ENCODE measurements around the gene PER2.

PER2 gene

DNA sequence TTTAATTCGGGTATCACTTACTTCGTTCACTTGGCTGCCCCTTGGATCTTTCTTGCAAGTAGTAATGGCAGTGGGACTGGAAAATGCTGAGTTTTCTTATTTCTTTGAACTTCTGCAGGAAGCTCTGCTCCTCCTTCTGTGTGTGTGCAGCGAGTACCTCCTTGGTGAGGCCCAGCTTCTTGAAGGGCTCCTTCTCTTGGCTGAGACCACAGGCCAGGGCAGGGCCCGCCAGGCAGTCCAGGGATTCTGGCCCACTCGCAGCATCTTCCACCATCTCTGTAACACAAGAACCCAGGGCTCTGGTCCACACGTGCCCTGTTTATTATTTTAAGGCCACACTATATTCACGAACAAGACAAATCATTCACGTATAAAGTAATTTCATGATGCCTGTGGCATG, 32.8 kb downstream of the PER2 start:
- peaks cover 65% of the 10 kb centered on the region for H3K36me3 Mint-ChIP-seq

DNA sequence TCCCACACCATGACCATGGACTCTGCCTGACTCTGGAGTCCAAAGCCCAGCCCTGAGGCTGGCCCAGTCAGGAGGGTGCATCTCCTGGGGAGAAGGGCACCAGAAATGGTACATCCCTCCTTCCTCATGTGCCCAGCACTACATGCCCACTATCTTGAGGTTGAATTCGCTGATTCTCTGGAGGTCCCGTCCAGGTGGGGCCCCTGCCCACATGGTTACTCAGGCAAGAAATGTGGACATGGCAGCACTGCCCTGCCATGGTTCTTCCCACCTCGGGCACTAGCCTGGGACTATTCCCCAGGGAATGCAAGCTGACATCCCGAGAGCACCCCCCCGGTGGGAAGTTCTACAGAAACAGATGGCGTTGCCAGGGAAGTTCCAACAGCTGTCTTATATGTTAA, 33.3 kb downstream of the PER2 start:
- no peaks in the 10 kb centered on the region for H3K4me1 Mint-ChIP-seq
- no peaks in the 10 kb centered on the region for H3K9me3 Mint-ChIP-seq
- no peak overlapping the region for H3K4me3 Mint-ChIP-seq
- ATAC-seq (no peak), DNase-seq (ENCODE audit: low spot score in 2 of 2) (no peak)
- peak overlapping the region; percentile 27 for H3K27ac Mint-ChIP-seq
- H3K36me3 Mint-ChIP-seq, result peaks cover 60% of the 10 kb centered on the region

More for the DNA sequence above, 32.8 kb downstream of the PER2 start:
- ATAC-seq, result no peak
- no peak overlapping the region for H3K27ac Mint-ChIP-seq
- DNase-seq (ENCODE audit: low spot score in 2 of 2), result no peak
- no peak overlapping the region for H3K4me3 Mint-ChIP-seq
- H3K4me1 Mint-ChIP-seq, result no peaks in the 10 kb centered on the region
- no peaks in the 10 kb centered on the region for H3K9me3 Mint-ChIP-seq

DNA sequence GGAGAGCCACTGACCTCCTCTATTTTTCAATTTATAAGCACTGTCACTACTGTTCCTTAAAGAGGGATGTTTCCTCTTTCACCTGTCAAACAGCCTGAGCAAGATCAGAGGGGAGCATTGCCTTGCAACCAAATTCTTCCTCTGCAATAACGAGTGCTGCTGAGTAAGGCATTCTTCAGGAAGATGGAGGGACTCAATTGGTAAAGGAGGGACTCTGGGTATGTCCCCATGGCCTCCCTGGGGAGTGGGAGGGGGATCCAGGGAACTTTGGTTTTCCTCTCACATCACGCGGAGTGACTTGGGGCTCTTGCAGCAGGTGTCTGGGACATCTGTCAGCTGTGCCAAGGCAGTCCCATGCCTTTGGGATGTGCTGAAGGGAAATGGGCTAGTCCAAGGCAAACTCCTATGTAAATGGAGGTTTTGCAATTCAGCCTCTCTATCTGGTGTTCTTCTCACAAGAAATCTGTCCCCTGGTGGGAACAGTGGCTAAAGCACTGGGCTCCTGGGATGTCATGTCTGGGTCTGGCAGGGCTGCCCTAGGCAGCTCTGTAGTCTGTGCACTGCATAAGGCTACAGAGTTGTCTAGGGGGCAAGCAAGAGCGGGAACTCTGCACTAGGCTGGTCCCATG, 34.2 kb downstream of the PER2 start:
- ATAC-seq, result no peak
- no peak for DNase-seq (ENCODE audit: low spot score in 2 of 2)
- H3K4me3 Mint-ChIP-seq, result no peak overlapping the region
- H3K36me3 Mint-ChIP-seq, result peaks cover 59% of the 10 kb centered on the region
- no peaks in the 10 kb centered on the region for H3K4me1 Mint-ChIP-seq
- H3K27ac Mint-ChIP-seq, result peak overlapping the region; percentile 27
- no peaks in the 10 kb centered on the region for H3K9me3 Mint-ChIP-seq

DNA sequence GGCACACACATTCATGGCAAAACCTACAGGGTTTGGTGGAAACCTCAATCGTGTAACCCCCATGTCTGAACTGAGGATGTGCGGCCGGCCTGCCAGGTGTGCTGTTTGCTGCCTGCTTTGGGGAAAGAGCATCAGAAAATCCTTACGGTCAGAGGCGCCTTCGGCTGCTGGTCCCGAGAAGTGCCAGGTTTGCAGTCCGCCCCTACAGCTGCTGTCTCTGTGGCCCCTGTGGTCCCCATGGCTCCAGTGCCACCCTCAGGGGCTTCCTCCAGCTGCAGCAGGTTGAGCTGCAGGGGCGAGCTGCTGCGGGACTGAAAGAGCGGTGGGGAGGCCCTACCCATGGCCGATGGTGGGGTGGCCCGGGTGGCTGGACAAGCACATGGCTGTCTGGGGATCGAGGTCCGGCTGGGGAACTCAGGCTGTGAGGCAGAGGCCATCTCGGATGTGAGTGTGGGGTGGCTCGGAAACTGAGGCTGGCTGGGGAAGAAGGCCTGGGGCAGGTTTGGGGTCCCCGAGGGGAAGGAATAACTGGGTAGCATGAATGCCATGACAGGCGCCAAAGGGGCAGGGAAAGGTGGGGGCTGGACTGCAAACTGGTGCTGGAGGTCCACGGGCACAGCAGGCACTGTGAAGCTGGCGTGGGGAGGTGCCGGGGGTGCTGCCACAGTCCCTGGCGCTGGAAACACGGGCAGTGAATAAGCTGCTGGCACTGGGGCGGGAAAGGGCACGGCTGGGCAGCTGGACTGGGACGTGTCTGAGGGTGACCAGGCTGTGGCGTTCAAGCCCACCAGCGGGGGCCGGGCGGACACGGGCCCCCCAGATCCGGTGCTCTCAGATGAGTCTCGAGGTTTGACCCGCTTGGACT, 35.4 kb downstream of the PER2 start:
- H3K4me1 Mint-ChIP-seq, result no peaks in the 10 kb centered on the region

DNA sequence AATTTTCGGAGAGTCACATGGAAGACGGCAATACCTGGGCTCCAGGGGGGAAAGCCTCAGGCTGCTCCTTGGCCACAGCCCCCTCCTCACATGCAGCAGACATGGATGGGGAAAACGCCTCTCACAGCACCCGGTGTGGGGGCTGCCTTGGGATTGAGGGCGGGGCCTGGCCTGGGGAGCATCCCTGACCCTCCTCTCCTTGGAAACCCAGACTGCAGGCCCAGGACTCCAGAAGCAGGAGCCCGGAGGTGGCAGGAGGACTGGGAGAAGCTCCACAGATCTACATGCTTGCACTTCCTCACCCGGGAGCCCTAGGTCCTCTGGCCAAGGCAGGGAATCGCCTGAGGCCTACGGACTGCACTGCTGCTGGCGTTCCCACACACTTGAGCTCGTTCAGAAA, 36.4 kb downstream of the PER2 start:
- no peaks in the 10 kb centered on the region for H3K9me3 Mint-ChIP-seq
- H3K4me1 Mint-ChIP-seq, result no peaks in the 10 kb centered on the region
- H3K36me3 Mint-ChIP-seq, result peaks cover 63% of the 10 kb centered on the region
- DNase-seq (ENCODE audit: low spot score in 2 of 2) (no peak), ATAC-seq (no peak)
- no peak overlapping the region for H3K27ac Mint-ChIP-seq
- H3K4me3 Mint-ChIP-seq, result no peak overlapping the region

More for the DNA sequence above, 35.4 kb downstream of the PER2 start:
- Mint-ChIP-seq H3K4me3 (no peak overlapping the region), H3K9me3 (no peaks in the 10 kb centered on the region), H3K27ac (no peak overlapping the region), H3K36me3 (peaks cover 59% of the 10 kb centered on the region)
- DNase-seq (ENCODE audit: low spot score in 2 of 2) (no peak), ATAC-seq (no peak)

DNA sequence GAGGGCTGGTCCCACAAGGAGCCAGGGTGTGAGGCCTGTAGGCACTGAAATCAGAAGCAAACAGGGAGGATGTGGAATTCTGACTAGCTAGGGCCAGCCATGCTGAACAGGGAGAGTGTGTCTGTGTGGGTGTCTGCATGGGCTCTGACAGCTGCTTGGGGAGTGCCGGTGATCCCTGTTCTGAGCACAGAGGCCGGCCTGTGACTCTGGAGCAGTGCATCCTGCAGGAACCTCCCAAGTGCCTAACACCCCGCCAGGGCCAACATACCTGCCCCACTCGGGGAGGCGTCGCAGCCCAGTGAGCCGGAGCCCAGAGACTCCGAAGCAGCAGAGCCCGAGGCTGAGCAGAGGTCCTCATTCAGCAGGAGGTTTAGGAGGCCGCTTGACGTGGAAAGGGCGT, 37.1 kb downstream of the PER2 start:
- no peak overlapping the region for H3K4me3 Mint-ChIP-seq
- DNase-seq (ENCODE audit: low spot score in 2 of 2), result no peak
- no peaks in the 10 kb centered on the region for H3K9me3 Mint-ChIP-seq
- no peak for ATAC-seq
- H3K4me1 Mint-ChIP-seq, result no peaks in the 10 kb centered on the region
- H3K27ac Mint-ChIP-seq, result no peak overlapping the region
- peaks cover 63% of the 10 kb centered on the region for H3K36me3 Mint-ChIP-seq

DNA sequence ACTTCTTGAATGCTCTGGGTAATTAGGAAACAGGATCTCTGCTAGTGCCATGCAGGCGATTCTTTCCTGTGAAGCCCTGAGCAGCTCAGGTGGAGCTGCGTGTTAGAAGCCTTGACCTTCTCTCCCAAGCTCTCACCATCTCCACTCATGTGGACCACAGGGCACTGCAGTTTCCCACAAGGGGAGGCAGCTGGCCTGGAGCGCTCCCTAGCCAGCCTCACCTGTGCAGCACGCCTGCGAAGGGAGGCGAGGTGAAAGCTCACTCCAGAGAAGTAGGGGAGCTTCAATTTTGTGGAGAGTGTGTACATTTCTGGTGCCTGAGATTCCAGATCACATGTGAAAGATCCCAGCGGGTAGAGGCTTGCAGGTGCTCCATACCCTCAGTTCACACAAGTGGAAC, 37.5 kb downstream of the PER2 start:
- H3K4me1 Mint-ChIP-seq, result no peaks in the 10 kb centered on the region
- H3K27ac Mint-ChIP-seq, result no peak overlapping the region
- peaks cover 63% of the 10 kb centered on the region for H3K36me3 Mint-ChIP-seq
- DNase-seq (ENCODE audit: low spot score in 2 of 2) (no peak), ATAC-seq (no peak)
- H3K9me3 Mint-ChIP-seq, result no peaks in the 10 kb centered on the region
- no peak overlapping the region for H3K4me3 Mint-ChIP-seq

DNA sequence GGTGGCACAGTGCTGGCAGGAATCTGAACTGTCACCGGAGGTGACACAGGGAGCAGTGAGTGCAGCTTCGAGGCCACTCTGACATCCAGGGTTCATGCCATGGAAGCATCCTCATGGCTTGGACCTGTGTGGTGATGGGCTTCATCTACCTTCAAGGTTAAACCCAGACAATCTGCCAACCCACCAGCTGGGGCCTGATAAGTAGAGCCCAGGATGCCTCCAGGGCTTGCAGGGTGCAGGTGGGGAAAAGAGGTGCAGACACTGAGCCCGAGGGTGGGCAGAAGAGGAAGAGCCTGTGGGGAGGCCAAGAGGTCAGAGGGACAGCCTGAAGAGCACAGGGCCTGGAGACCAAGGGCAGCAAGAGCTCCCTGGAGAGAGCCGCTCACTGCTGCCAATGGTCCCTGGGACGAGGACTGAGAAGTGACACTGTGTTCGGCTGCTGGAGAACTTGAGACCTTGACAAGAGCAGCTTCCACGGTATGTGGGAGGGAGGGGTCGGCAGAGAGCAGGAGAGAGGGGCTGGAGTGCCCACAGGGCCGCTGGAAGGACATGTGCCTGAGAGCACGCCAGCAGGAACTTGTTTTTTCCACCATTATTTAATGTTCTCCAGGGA, 40.5 kb downstream of the PER2 start:
- DNase-seq (ENCODE audit: low spot score in 2 of 2) (no peak), ATAC-seq (peak; percentile 20)
- Mint-ChIP-seq H3K9me3 (no peaks in the 10 kb centered on the region), H3K36me3 (peaks cover 66% of the 10 kb centered on the region), H3K27ac (no peak overlapping the region), H3K4me3 (no peak overlapping the region), H3K4me1 (no peaks in the 10 kb centered on the region)

DNA sequence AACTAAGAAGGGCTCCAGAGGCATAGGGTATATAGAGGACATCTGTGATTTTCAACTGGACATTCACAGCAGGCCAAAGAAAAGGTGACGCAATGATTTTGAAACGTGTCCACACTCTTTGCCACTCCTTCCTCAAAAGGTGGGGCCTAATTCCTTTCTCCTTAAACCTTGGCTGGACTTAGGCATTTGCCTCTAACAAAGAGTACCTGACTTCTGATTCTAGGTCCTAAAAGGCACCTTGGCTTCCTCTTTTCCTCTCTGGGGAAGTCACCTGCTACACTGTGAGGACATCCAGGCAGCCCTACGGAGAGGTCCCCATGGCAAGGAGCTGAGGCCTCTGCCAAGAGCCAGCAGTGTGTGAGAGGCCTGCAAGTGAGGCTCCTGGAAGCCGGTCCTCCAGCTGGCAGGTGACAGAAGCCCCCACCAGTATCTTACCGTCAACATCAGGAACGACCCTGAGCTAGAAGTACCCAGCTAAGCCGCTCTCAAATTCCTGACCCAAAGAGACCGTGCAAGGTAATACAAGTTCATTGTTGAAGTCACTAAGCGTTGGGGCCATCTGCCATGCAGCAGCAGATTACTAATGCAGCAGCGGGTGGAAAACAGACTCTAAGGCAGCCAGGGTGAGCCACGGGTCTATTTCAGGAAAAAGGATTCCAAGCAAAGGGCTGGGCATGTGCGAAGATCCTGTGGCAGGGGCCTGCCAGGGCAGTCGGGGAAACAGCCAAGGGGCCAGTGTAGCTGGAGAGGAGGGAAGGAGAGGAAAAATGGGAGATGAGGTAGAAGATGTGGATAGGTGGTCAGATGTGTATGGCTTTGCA, 41.2 kb downstream of the PER2 start:
- Mint-ChIP-seq H3K36me3 (peaks cover 59% of the 10 kb centered on the region), H3K4me3 (no peak overlapping the region), H3K9me3 (no peaks in the 10 kb centered on the region), H3K4me1 (no peaks in the 10 kb centered on the region), H3K27ac (peak overlapping the region; percentile 29)
- DNase-seq (ENCODE audit: low spot score in 2 of 2) (no peak), ATAC-seq (no peak)

DNA sequence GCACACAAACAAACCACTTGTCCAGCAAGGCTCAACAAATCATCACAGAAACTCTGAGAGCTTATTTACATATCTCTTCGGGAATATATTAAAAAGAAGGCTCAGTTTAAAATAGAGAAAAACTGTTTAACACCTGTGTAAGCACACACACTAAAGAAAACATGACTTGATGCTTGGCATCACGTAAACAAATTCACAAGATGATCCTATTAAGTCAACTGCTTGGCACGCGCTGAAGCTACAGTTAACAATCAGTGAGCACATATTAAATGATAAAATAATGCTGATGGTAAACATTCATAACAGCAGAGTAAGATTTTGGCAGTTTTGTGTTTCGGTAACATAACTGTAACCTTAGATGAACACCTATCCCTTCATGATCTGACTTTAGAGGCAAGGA, 44.3 kb downstream of the PER2 start:
- H3K9me3 Mint-ChIP-seq, result no peaks in the 10 kb centered on the region
- H3K4me1 Mint-ChIP-seq, result peaks cover 6% of the 10 kb centered on the region
- H3K4me3 Mint-ChIP-seq, result no peak overlapping the region
- H3K36me3 Mint-ChIP-seq, result peaks cover 44% of the 10 kb centered on the region
- DNase-seq (ENCODE audit: low spot score in 2 of 2), result no peak
- H3K27ac Mint-ChIP-seq, result no peak overlapping the region
- no peak for ATAC-seq

DNA sequence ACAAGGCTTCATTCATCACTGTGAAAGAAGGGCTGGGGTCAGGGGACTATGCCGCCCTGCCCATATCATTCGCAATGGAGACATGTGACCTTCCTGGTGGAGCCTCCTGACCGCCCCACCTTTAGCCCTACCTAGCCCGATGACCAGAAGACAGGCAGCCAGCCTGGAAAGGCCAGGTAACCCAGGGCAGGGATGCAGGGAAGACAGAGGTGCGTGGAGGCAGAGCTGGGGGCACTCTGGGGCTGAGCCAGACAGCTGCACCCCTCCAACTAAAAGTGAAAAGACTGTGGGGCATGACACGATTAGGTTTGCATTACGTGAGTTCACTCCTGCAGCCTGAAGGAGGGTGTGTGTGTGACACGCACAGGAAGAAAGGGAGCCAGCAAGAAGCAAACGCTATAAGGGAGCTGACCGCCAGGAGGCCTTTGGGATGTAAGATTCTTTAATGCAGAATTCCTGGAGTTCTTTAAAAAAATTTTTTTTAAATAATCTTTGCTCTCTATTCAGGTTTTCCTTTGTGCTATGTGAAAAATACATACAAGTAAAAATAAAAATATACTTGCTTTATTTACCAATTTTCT, 44.8 kb downstream of the PER2 start:
- H3K9me3 Mint-ChIP-seq, result no peaks in the 10 kb centered on the region
- H3K27ac Mint-ChIP-seq, result no peak overlapping the region
- ATAC-seq (no peak), DNase-seq (ENCODE audit: low spot score in 2 of 2) (no peak)
- no peak overlapping the region for H3K4me3 Mint-ChIP-seq
- H3K4me1 Mint-ChIP-seq, result peaks cover 6% of the 10 kb centered on the region
- H3K36me3 Mint-ChIP-seq, result peaks cover 44% of the 10 kb centered on the region

DNA sequence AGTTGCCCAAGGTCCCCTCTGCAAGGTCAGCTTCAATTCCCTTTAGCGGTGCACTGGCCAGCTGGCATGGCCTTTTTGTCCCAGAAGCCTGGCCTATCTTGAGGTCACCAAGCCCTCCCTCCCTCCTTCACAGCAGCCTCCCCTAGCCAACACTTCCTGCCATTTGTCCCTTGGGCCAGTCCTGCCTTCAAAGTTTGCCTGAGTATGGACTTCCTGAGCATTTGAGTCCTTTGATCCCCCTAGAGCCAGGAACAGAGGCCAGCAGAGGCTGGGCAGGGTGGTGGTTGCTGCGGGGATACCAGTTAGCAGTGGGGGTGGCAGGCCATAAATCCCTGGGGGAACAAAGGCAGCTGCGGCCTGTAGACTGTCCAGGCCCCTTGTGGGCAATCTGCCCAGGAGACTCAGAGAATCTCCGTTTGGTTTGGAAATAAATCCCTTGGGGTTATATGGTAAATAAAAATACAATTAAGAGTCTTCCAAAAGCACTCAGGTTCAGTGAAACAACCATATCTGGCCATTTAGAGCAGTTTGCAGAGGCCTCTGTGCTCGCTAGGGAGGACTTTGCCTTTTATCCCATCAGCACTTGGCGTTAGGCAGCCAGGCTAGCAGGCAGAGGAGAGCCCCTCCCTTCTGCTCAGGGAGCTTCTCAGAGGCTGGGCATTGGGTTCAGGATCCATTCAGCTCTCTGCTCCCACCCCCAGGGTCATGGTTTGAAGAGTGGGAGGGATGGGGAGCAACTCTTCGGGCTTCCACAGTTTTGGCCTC, 45.5 kb downstream of the PER2 start:
- Mint-ChIP-seq H3K4me3 (no peak overlapping the region), H3K4me1 (peaks cover 6% of the 10 kb centered on the region), H3K27ac (no peak overlapping the region), H3K9me3 (no peaks in the 10 kb centered on the region), H3K36me3 (peaks cover 40% of the 10 kb centered on the region)
- ATAC-seq (no peak), DNase-seq (ENCODE audit: low spot score in 2 of 2) (no peak)

DNA sequence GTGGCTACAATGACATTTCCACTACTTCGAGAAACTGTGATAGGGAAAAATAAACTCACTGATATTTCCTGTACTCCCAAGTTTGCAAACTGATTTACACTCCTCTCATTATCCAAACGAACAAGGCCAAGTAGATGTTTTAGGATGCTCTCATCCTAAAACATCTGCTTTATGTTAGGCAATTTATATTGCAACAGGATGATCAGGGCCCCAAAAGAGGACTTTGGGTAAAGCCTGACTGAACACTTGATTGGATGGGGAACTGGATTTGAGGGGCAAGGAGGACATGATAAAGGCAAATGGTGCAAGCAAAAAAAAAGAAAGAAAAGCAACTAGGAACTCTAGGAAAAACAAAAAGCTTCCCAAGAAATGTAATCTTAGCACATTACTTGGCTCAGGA, 46.4 kb downstream of the PER2 start:
- Mint-ChIP-seq H3K36me3 (peaks cover 32% of the 10 kb centered on the region), H3K4me3 (peak overlapping the region; percentile 77)

More for the DNA sequence above, 46.4 kb downstream of the PER2 start:
- ATAC-seq, result no peak
- DNase-seq (ENCODE audit: low spot score in 2 of 2), result no peak
- Mint-ChIP-seq H3K27ac (no peak overlapping the region), H3K4me1 (peaks cover 6% of the 10 kb centered on the region), H3K9me3 (no peaks in the 10 kb centered on the region)

Measured in stimulated activated effector memory CD8-positive, alpha-beta T cell treated with anti-CD3 and anti-CD28 coated beads, Interleukin-12 subunit alpha, Interleukin-12 subunit beta, amount 100 ng/mL, for 72 hours (primary cell).